ENCODE results near the gene RAB14. TPM values are rescaled to one million over a fixed set of nuclear protein-coding genes. Genes with fewer than 3 reads are reported as not detected.

RAB14 gene
- total RNA-seq = 10 to 100 TPM; 49.6 to 62.3 TPM
- polyA plus RNA-seq = 10 to 100 TPM; 34.6 to 37.2 (median 36.8) TPM
- 52.7 to 86.7 (median 66.4) reads per million in 6 experiments for total RNA-seq

DNA sequence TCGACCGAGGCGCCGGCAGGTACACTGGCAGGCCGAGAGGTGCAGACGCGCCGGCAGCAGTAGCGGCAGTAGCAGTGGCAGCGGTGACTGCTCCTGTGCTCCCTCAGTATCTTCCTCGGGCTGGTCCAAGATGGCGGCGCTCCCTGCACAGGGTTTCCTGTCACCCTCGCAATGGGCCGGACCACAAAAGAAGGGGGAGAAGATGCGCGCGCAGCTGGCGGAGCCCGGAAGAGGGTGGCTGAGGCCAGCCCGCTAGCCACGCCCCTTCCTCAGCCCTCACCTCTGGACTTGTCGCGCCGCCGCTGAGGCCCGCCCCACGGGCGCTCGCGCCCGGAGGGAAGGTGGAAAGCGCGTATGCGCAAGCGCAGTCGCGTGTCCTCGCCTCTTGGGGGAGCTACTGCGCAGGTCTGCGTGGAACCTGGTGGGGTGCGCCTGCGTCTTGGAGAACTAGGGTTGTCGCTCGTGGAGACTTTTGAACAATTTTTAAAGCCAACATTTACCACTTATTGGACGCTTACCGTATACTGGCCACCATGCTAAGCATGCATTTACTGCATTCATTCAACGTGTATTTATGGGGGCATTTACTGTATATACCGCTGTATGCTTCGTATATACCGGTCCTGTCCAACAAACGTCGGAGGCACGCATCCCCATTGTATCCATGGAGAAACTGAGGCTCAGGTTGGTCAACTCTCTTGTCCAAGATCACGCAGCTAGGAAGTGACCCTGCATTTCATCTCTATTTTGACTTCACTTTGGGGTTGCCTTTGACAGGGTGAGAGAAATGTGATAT is at the start of gene RAB14:
TSS of gene RAB14 (minus strand) at position 132 of the 796 bp plus-strand sequence. CDS start 8,457 bp downstream, outside the sequence.
- Mint-ChIP-seq H3K27ac (peak within 1 kb of the TSS; percentile 89 to 99 (median 98)), H3K9me3 (peaks cover 0 to 2% (median 0%) of the 10 kb centered on the region in 9 donors), H3K27me3 (no peaks in the 10 kb centered on the region), H3K4me1 (peaks cover 21 to 62% (median 42%) of the 10 kb centered on the region in 4 donors), H3K4me3 (peak within 1 kb of the TSS; percentile 78 to 98 (median 94)), H3K36me3 (peaks cover 0 to 4% (median 0%) of the 10 kb centered on the region in 3 donors)
- peak; percentile 87 for ATAC-seq
- POLR2A ChIA-PET = interaction anchor here (0.7 to 2.2 kb wide), 17 partner anchors 12 to 489 kb away, joined by 3 to 22 read pairs (median 4); partner anchors contain the start of gene FBXW2
- peak; percentile 99 to 100 (median 100) for DNase-seq

DNA sequence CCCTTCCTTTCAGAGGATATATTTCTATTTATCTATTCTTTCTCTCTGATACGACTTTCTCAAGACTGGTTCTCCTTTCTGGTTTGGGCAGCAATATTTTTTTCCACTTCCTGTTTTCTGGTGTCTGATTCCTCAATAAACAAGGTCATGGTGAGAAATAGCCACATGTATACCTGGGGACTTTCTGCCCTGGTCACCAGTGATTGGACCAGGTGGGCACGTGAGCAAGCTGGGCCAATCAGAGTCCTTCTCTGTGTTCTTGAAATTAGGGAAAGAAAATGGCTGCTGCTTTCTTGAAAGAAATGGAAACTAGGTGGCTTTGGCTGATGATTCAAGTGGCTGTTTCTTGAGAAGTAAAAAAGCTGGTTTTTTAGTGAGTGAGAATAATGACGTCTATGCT is 47.9 kb upstream of the RAB14 start:
- POLR2A ChIA-PET = no interaction called here
- H3K27ac Mint-ChIP-seq = peak overlapping the region in 1 of 10 donors; percentile 18
- no peak for ATAC-seq
- peaks cover under 1 to 6% (median 2%) of the 10 kb centered on the region in 3 donors for H3K36me3 Mint-ChIP-seq
- no peak for DNase-seq
- H3K4me3 Mint-ChIP-seq = no peak overlapping the region
- peaks cover 0 to 6% (median 0%) of the 10 kb centered on the region in 9 donors for H3K9me3 Mint-ChIP-seq
- peaks cover 0 to 5% (median 0%) of the 10 kb centered on the region in 5 donors for H3K27me3 Mint-ChIP-seq
- H3K4me1 Mint-ChIP-seq = peaks cover 0 to 23% (median 3%) of the 10 kb centered on the region in 4 donors

DNA sequence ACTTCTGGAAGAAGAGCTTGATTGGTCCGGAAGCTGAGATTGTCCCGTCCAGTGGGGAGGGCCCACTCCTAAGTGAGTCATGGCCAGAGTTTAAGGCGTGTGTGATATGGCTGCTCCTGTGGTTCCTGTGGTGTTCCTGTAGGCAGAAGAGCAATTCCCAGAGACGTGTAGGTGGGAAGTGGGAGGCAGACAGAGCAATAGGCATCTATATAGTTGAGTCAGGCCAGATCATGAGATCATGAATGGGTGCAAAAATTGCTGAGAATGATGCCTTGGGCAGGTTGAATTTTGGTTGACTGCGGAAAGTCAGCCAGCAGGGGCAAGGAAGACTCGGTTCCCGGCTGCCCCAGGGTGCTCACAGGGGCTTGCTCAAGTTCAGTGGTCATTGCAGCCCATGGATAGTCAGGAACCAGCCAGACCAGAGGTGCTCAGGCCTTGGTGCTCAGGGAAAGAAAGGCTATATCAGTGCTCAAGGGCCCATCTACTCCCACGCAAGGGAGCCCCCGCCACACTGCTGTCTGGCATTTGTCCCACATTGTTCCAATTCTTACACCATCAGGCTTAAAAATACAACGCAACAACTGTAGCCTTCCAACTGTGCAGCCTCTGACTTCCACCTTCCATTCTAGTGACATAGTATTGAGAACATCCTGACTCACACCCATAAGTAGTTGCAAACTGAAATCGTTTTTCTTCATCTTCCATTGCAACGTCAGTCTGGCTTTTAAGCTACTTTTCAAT is 45.3 kb upstream of the RAB14 start:
- no peak for DNase-seq
- H3K27me3 Mint-ChIP-seq = peaks cover 0 to 2% (median 0%) of the 10 kb centered on the region in 5 donors
- POLR2A ChIA-PET = interaction anchor here (0.6 kb wide), 1 partner anchor 65 kb away, joined by 4 read pairs; no protein-coding TSS in a partner anchor
- H3K4me1 Mint-ChIP-seq = peaks cover 0 to 10% (median 0%) of the 10 kb centered on the region in 4 donors
- H3K27ac Mint-ChIP-seq = no peak overlapping the region
- peaks cover 3 to 23% (median 9%) of the 10 kb centered on the region in 9 donors for H3K9me3 Mint-ChIP-seq
- ATAC-seq = no peak
- peaks cover 0 to 23% (median 12%) of the 10 kb centered on the region in 3 donors for H3K36me3 Mint-ChIP-seq
- no peak overlapping the region for H3K4me3 Mint-ChIP-seq

DNA sequence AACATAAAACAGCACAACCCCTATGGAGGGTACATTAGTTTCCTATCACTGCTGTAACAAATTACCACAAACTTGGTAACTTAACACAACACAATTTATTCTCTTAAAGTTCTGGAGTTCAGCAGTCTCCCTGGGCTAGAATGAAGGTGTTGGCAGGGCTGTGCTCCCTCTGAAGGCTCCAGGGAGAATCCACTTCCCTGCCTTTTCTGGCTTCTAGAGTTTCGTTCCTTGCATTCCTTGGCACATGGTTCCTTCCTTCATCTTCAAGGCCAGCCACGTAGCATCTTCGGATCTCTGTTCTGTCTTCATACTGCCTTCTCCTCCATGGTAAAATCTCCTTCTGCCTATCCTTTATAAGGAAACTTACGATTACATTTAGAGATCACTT is 41.3 kb upstream of the RAB14 start:
- Mint-ChIP-seq H3K4me1 (no peaks in the 10 kb centered on the region), H3K27me3 (no peaks in the 10 kb centered on the region), H3K36me3 (peaks cover 12 to 28% (median 27%) of the 10 kb centered on the region in 3 donors), H3K9me3 (peaks cover 3 to 23% (median 8%) of the 10 kb centered on the region in 9 donors), H3K27ac (no peak overlapping the region), H3K4me3 (no peak overlapping the region)
- POLR2A ChIA-PET = interaction anchor here (0.7 kb wide), 1 partner anchor 19 kb away, joined by 3 read pairs; no protein-coding TSS in a partner anchor
- DNase-seq = no peak
- ATAC-seq = no peak

DNA sequence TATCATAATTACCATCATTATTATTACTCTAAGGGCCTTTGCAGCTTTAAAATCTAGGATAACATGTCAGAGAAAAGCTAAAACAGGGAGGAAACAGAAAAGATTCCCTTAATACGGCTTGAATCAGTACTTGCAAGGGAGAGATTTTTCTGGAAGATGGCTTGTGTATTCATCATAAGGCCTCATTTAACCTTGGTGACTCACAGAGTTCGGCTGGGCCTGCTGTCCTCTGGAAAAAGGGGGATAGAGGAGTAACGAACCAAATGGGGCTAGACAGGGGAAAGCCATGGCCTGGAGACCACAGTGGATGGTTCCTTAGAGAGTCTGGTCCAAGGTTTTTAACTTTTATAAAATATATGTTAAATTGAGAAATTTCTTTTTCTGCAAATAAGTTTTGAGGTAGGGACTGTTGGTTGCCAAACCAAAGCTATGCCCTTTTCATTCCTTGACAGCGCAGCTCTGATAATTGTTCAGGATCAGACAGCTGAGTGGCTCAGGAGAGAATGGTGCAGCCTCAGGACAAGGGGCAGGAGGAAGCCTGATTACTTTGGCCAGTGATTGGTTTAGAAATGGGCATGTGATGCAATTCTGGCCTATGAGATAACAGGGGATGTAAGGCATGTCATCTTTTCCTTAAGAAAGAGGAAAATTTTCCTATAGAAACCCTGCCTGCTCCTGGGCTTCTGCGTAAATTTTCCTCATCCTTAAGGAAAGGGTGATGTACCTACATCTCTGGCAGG is 40.7 kb upstream of the RAB14 start:
- Mint-ChIP-seq H3K9me3 (peaks cover 3 to 23% (median 8%) of the 10 kb centered on the region in 9 donors), H3K4me3 (no peak overlapping the region), H3K27ac (no peak overlapping the region), H3K36me3 (peaks cover 12 to 29% (median 28%) of the 10 kb centered on the region in 3 donors), H3K27me3 (no peaks in the 10 kb centered on the region), H3K4me1 (no peaks in the 10 kb centered on the region)
- ATAC-seq = no peak
- POLR2A ChIA-PET = no interaction called here
- DNase-seq = no peak

DNA sequence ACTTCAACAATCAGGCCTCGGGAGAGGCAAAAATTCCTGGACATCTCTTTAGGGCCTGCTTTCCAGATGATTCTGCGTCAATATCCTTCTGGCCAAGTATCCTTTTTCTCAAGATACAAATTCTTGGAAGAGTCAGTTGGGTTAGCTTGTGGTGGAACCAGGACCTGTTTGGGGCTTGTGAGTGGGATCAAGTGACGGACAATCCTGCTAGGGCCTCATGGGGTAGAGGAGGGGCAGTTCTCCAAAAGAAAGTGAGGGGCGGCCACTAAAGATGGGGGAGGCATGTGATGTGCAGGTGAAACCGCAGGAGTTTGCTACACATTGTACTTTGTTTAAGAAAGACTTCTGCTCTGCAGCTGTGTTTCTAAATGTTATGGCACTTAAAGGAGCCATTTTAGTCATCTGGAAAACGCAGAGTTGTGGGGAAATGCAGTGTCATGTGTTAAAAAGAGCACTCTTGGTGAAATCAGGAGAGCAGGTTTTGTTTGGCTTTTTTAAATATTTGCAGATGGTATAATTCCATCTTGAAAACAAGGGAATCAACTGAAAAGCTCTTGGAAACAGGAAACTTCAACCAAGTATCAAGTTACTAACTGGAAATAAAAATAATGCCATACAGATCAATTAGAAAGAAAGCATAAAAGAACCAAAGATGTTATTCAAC is 38.9 kb upstream of the RAB14 start:
- POLR2A ChIA-PET = no interaction called here
- peaks cover 14 to 32% (median 23%) of the 10 kb centered on the region in 3 donors for H3K36me3 Mint-ChIP-seq
- no peak overlapping the region for H3K27ac Mint-ChIP-seq
- no peaks in the 10 kb centered on the region for H3K27me3 Mint-ChIP-seq
- no peaks in the 10 kb centered on the region for H3K4me1 Mint-ChIP-seq
- H3K9me3 Mint-ChIP-seq = peaks cover 3 to 23% (median 8%) of the 10 kb centered on the region in 9 donors
- H3K4me3 Mint-ChIP-seq = no peak overlapping the region
- no peak for ATAC-seq
- no peak for DNase-seq

DNA sequence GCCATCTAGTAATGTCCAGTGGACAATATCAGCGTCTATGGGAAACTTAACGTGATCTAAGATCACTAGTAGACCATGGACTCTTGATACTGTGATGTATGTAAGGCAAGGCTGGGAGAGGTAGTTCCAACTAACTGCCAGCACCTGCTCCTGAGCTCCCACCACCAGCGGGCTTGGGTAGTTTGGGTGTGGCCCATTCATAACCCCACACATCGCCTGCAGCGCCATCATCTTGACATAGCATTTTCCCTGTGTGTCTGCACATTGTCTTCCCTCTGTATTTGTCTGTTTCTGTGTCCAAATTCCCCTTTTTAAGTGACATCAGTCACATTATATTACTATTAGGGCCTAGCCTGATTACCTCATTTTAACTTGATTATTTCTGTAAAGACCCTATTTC is 38.2 kb upstream of the RAB14 start:
- Mint-ChIP-seq H3K27ac (no peak overlapping the region), H3K36me3 (peaks cover 14 to 39% (median 23%) of the 10 kb centered on the region in 3 donors), H3K4me1 (no peaks in the 10 kb centered on the region), H3K9me3 (peaks cover 3 to 20% (median 8%) of the 10 kb centered on the region in 9 donors), H3K27me3 (no peaks in the 10 kb centered on the region), H3K4me3 (no peak overlapping the region)
- no peak for ATAC-seq
- POLR2A ChIA-PET = no interaction called here
- DNase-seq = no peak

DNA sequence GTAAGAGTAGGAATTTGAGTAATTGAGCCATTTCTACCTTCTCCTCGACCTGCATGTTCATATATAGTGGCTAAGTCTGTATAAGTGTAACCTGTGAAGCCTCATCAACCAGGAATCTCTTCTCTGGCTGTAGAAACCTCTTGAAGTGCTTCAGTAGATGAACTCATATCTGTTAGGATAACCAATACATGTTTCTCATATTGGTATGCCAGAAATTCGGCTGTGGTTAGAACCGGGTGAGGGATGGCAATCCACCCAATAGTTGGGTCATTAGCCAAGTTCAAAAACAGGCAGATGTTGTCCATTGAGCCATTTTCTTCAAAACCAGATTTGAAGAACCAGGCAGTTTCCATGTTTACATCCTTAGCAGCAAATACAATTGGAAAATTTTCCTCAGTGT is 37.4 kb upstream of the RAB14 start:
- Mint-ChIP-seq H3K9me3 (peaks cover 0 to 13% (median 4%) of the 10 kb centered on the region in 9 donors), H3K4me1 (no peaks in the 10 kb centered on the region), H3K27me3 (no peaks in the 10 kb centered on the region), H3K27ac (no peak overlapping the region), H3K36me3 (peaks cover 14 to 34% (median 17%) of the 10 kb centered on the region in 3 donors), H3K4me3 (no peak overlapping the region)
- ATAC-seq = no peak
- no peak for DNase-seq
- POLR2A ChIA-PET = no interaction called here

DNA sequence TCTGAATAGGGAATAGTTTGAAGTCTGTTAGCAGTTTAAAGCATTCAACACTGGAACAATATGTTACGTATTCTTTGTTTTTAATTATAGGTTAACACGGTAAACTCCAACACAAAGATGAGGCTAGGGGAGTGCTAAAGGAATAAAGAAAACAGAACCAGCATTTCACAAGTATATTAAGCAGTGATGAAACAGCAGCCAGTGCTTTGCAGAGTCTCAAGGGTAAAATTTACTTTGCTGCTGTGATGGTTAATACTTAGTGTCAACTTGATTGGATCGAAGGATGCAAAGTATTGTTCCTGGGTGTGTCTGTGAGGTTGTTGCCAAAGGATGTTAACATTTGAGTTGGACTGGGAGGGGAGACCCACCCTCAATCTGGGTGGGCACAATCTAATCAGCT is 36.2 kb upstream of the RAB14 start:
- peaks cover 0 to 1% (median 0%) of the 10 kb centered on the region in 9 donors for H3K9me3 Mint-ChIP-seq
- H3K4me1 Mint-ChIP-seq = no peaks in the 10 kb centered on the region
- H3K4me3 Mint-ChIP-seq = no peak overlapping the region
- ATAC-seq = no peak
- POLR2A ChIA-PET = no interaction called here
- DNase-seq = no peak
- H3K27ac Mint-ChIP-seq = no peak overlapping the region
- H3K27me3 Mint-ChIP-seq = no peaks in the 10 kb centered on the region
- peaks cover 9 to 27% (median 16%) of the 10 kb centered on the region in 3 donors for H3K36me3 Mint-ChIP-seq

DNA sequence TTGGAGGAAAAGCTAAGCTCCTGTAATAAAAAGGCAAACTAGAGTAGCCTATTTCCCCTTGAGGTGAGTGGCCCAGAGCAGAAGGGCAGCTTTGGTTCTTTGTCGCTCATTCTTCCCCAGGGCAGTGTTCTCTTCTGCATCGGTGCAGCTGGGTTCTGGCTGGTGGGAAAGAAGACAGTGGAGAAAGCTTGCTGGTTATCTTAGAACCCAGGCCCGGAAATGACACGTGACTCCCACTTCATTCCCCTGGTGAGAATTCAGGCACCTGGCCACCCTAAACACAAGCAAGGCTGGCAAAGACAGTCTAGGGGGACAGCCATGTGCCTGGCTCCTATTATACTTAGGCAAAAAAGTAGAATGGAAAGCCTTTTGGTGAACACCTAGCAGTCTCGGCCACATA is 33.8 kb upstream of the RAB14 start:
- DNase-seq (no peak), ATAC-seq (no peak)
- Mint-ChIP-seq H3K27me3 (no peaks in the 10 kb centered on the region), H3K9me3 (no peaks in the 10 kb centered on the region), H3K4me3 (no peak overlapping the region), H3K27ac (no peak overlapping the region), H3K36me3 (peaks cover 5 to 35% (median 26%) of the 10 kb centered on the region in 3 donors), H3K4me1 (no peaks in the 10 kb centered on the region)
- POLR2A ChIA-PET = no interaction called here

DNA sequence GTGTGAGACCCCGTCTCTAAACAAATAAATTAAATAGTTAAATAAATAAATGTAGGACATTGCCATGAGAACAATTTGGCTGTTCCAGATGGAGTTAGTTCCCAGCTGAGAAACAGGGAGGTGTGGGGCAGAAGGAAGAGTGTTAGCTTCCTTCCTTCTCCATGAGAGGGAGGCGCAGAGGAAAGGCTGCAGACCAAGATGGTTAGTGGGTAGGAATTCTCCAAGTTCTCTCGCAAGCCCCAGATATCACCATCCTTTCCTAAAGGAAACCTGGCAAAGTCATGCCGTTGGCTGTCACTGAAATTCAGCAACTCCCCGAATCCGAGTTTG is 33.1 kb upstream of the RAB14 start:
- Mint-ChIP-seq H3K36me3 (peaks cover under 1 to 33% (median 21%) of the 10 kb centered on the region in 3 donors), H3K4me1 (no peaks in the 10 kb centered on the region), H3K27me3 (no peaks in the 10 kb centered on the region), H3K9me3 (no peaks in the 10 kb centered on the region), H3K27ac (no peak overlapping the region), H3K4me3 (no peak overlapping the region)
- POLR2A ChIA-PET = no interaction called here
- DNase-seq (no peak), ATAC-seq (no peak)
